ENCODE results near the gene RUFY4. TPM values are rescaled to one million over a fixed set of nuclear protein-coding genes. Genes with fewer than 3 reads are reported as not detected.

RUFY4 gene
- total RNA-seq, 1 experiment from 2014 or later, result not detected

- TF ChIP-seq POLR2AphosphoS5 (IDR thresholded peaks at IDR 0.05; ENCODE audit: low read depth, low read length), result no peak
- no peak for TF ChIP-seq SIN3A (IDR thresholded peaks at IDR 0.05; ENCODE audit: borderline replicate concordance, insufficient read depth, low read depth, low read length)
- TF ChIP-seq REST (IDR thresholded peaks at IDR 0.05; ENCODE audit: insufficient read depth in 1 of 2, low read depth in 2 of 2, low read length in 1 of 2), result no peak
- TF ChIP-seq TCF7L2 (IDR thresholded peaks at IDR 0.05; ENCODE audit: low read depth, low read length), result no peak
- TF ChIP-seq CTCF (IDR thresholded peaks at IDR 0.05), result no peak
- no peak overlapping the region for H3K27ac ChIP-seq (ENCODE audit: low read length)
- H3K4me3 ChIP-seq (ENCODE audit: low read depth in 2 of 2, low read length in 2 of 2), result no peak overlapping the region
- CTCF ChIA-PET, result no interaction called here
- DNase-seq (ENCODE audit: low read depth, low spot score) (no peak), ATAC-seq (0 out of 2 replicates have a peak, but pooled peaks have one; percentile 18)
- no TSS peak for BruUV-seq (replicated peaks)
- POLR2A ChIA-PET, result no interaction called here
- no peaks in the 10 kb centered on the region for H3K36me3 ChIP-seq (ENCODE audit: control insufficient read depth, insufficient read depth, low read length)
- H3K4me1 ChIP-seq (ENCODE audit: control insufficient read depth, insufficient read depth, low read length), result no peaks in the 10 kb centered on the region
- H3K27me3 ChIP-seq (ENCODE audit: control insufficient read depth, insufficient read depth, low read length), result no peaks in the 10 kb centered on the region
- no peaks in the 10 kb centered on the region for H3K9me3 ChIP-seq (ENCODE audit: control insufficient read depth, insufficient read depth, low read depth, low read length)
- intact Hi-C loops (cut with micrococcal nuclease; ENCODE audit: unreplicated experiment) (no loop called here), in situ Hi-C loops (cut with HindIII; ENCODE audit: low pct_unique_long_range_greater_than_20kb, low sequenced_read_pairs) (no loop called here)
Measured at GRCh38 chr2:218075975-218076811, 7.1 kb downstream of the RUFY4 start.

- no peak for ATAC-seq
Measured at GRCh38 chr2:218077464-218078216, 8.6 kb downstream of the RUFY4 start.

More at GRCh38 chr2:218077464-218078216, 8.6 kb downstream of the RUFY4 start:
- Histone ChIP-seq H3K9me3 (ENCODE audit: control insufficient read depth, insufficient read depth, low read depth, low read length) (no peaks in the 10 kb centered on the region), H3K36me3 (ENCODE audit: control insufficient read depth, insufficient read depth, low read length) (no peaks in the 10 kb centered on the region), H3K4me1 (ENCODE audit: control insufficient read depth, insufficient read depth, low read length) (no peaks in the 10 kb centered on the region), H3K27ac (ENCODE audit: low read length) (no peak overlapping the region), H3K27me3 (ENCODE audit: control insufficient read depth, insufficient read depth, low read length) (no peaks in the 10 kb centered on the region), H3K4me3 (ENCODE audit: low read depth in 2 of 2, low read length in 2 of 2) (no peak overlapping the region)
- POLR2A ChIA-PET, result no interaction called here
- no peak for DNase-seq (ENCODE audit: low read depth, low spot score)
- TF ChIP-seq SIN3A (IDR thresholded peaks at IDR 0.05; ENCODE audit: borderline replicate concordance, insufficient read depth, low read depth, low read length) (no peak), POLR2AphosphoS5 (IDR thresholded peaks at IDR 0.05; ENCODE audit: low read depth, low read length) (no peak), TCF7L2 (IDR thresholded peaks at IDR 0.05; ENCODE audit: low read depth, low read length) (no peak), REST (IDR thresholded peaks at IDR 0.05; ENCODE audit: insufficient read depth in 1 of 2, low read depth in 2 of 2, low read length in 1 of 2) (no peak), CTCF (IDR thresholded peaks at IDR 0.05) (no peak)
- intact Hi-C loops (cut with micrococcal nuclease; ENCODE audit: unreplicated experiment) (no loop called here), in situ Hi-C loops (cut with HindIII; ENCODE audit: low pct_unique_long_range_greater_than_20kb, low sequenced_read_pairs) (no loop called here)
- no TSS peak for BruUV-seq (replicated peaks)
- CTCF ChIA-PET, result no interaction called here

Data from Panc1 (cell line).